Measurements from ENCODE around the gene BEST1. TPM values are rescaled to one million over a fixed set of nuclear protein-coding genes. Genes with fewer than 3 reads are reported as not detected.
"Not testable (repeated sequence)": the region's sequence is repeated elsewhere in the genome, so short reads cannot be mapped to it uniquely, and the experiment has no call there.

BEST1 gene
- total RNA-seq, 2 donors from 2014 or later, result 1.5 to 18.0 TPM

GRCh38 chr11:61963016-61963281, 12.8 kb downstream of the BEST1 start:
- DNase-seq (ENCODE audit: low spot score), result no peak

GRCh38 chr11:61963282-61964057, 13.3 kb downstream of the BEST1 start:
- intact Hi-C loops (cut with DNase I), result no loop called here
- TF ChIP-seq POLR2AphosphoS5 (IDR thresholded peaks at IDR 0.05) (no peak), POLR2A (IDR thresholded peaks at IDR 0.05) (no peak), CTCF (IDR thresholded peaks at IDR 0.05) (no peak)
- Histone ChIP-seq H3K4me1 (replicated peaks) (no peaks in the 10 kb centered on the region), H3K4me3 (no peak overlapping the region), H3K27me3 (replicated peaks; ENCODE audit: insufficient read depth) (no peaks in the 10 kb centered on the region), H3K36me3 (peaks cover 3 to 7% of the 10 kb centered on the region in 2 donors), H3K27ac (peak overlapping the region; percentile 24 to 26), H3K9me3 (no peaks in the 10 kb centered on the region)
- DNase-seq (ENCODE audit: low spot score), result no peak
- 57% methylated on average over 10 of the region's 10 CpGs for WGBS

More at GRCh38 chr11:61963016-61963281, 12.8 kb downstream of the BEST1 start:
- no peak for TF ChIP-seq CTCF (IDR thresholded peaks at IDR 0.05)
- peak; percentile 5 for TF ChIP-seq POLR2A (IDR thresholded peaks at IDR 0.05)
- no peak for TF ChIP-seq POLR2AphosphoS5 (IDR thresholded peaks at IDR 0.05)
- H3K4me1 ChIP-seq (replicated peaks), result no peaks in the 10 kb centered on the region
- no peaks in the 10 kb centered on the region for H3K27me3 ChIP-seq (replicated peaks; ENCODE audit: insufficient read depth)
- H3K36me3 ChIP-seq, result peaks cover 3 to 7% of the 10 kb centered on the region in 2 donors
- H3K27ac ChIP-seq, result peak overlapping the region; percentile 17 to 24
- intact Hi-C loops (cut with DNase I), result no loop called here
- no peaks in the 10 kb centered on the region for H3K9me3 ChIP-seq
- WGBS, result 90% methylated on average over 3 of the region's 3 CpGs
- H3K4me3 ChIP-seq, result no peak overlapping the region

GRCh38 chr11:61964058-61964665, 14.0 kb downstream of the BEST1 start:
- 58% methylated on average over 4 of the region's 4 CpGs for WGBS
- no peaks in the 10 kb centered on the region for H3K27me3 ChIP-seq (replicated peaks; ENCODE audit: insufficient read depth)
- DNase-seq (ENCODE audit: low spot score), result no peak
- no peaks in the 10 kb centered on the region for H3K9me3 ChIP-seq
- intact Hi-C loops (cut with DNase I), result no loop called here
- TF ChIP-seq POLR2AphosphoS5 (IDR thresholded peaks at IDR 0.05) (no peak), POLR2A (IDR thresholded peaks at IDR 0.05) (no peak), CTCF (IDR thresholded peaks at IDR 0.05) (no peak)
- peaks cover 3 to 7% of the 10 kb centered on the region in 2 donors for H3K36me3 ChIP-seq
- H3K4me3 ChIP-seq, result no peak overlapping the region
- no peaks in the 10 kb centered on the region for H3K4me1 ChIP-seq (replicated peaks)
- peak overlapping the region; percentile 15 to 100 for H3K27ac ChIP-seq

- H3K4me1 ChIP-seq (replicated peaks); H3K9me3 ChIP-seq; H3K36me3 ChIP-seq; H3K27me3 ChIP-seq (replicated peaks; ENCODE audit: insufficient read depth); intact Hi-C loops (cut with DNase I): not testable (repeated sequence)
- WGBS, result 38% methylated on average over 9 of the region's 9 CpGs
- peak; percentile 64 for TF ChIP-seq POLR2AphosphoS5 (IDR thresholded peaks at IDR 0.05)
- H3K27ac ChIP-seq, result peak overlapping the region; percentile 100
- peak overlapping the region; percentile 95 to 98 for H3K4me3 ChIP-seq
- DNase-seq (ENCODE audit: low spot score), result peak; percentile 71
These were observed 14.6 kb downstream of the BEST1 start for GRCh38 chr11:61964666-61965271.

GRCh38 chr11:61966734-61967115, 16.6 kb downstream of the BEST1 start:
- 0% methylated on average over 13 of the region's 13 CpGs for WGBS
- intact Hi-C loops (cut with DNase I), result no loop called here
- H3K27ac ChIP-seq, result peak overlapping the region; percentile 100
- TF ChIP-seq POLR2AphosphoS5 (IDR thresholded peaks at IDR 0.05), result no peak
- TF ChIP-seq POLR2A (IDR thresholded peaks at IDR 0.05), result no peak
- no peak for TF ChIP-seq CTCF (IDR thresholded peaks at IDR 0.05)
- H3K4me1 ChIP-seq (replicated peaks), result peaks cover 8% of the 10 kb centered on the region
- DNase-seq (ENCODE audit: low spot score), result no peak
- no peaks in the 10 kb centered on the region for H3K9me3 ChIP-seq
- H3K36me3 ChIP-seq, result peaks cover 3 to 7% of the 10 kb centered on the region in 2 donors
- H3K4me3 ChIP-seq, result peak overlapping the region; percentile 95 to 98
- H3K27me3 ChIP-seq (replicated peaks; ENCODE audit: insufficient read depth), result no peaks in the 10 kb centered on the region
